Keratinocyte (primary cell): Measurements from ENCODE around the gene IL1RAPL1.

Source experiments
- CTCF ChIP-seq, 3 experiments: IDR thresholded peaks in 1 of 3; conservative IDR thresholded peaks in 1 of 3; optimal IDR thresholded peaks in 1 of 3; 2 replicates in 2 of 3; 3 replicates in 1 of 3; pipeline versions ENCODE3 to v1.5.1; 2011; ENCODE audit warnings: low read length in 3 of 3, mild to moderate bottlenecking in 3 of 3, moderate library complexity in 2 of 3, control low read depth in 1 of 3, inconsistent platforms in 1 of 3; ENCODE audit not compliant: insufficient read depth in 2 of 3; ENCODE audit errors: extremely low read depth in 1 of 3
- EZH2 ChIP-seq: IDR thresholded peaks from one replicate; pipeline ENCODE4 v1.6.1; 2012; ENCODE audit warnings: inconsistent platforms, mild to moderate bottlenecking, low read length, moderate library complexity

DNA sequence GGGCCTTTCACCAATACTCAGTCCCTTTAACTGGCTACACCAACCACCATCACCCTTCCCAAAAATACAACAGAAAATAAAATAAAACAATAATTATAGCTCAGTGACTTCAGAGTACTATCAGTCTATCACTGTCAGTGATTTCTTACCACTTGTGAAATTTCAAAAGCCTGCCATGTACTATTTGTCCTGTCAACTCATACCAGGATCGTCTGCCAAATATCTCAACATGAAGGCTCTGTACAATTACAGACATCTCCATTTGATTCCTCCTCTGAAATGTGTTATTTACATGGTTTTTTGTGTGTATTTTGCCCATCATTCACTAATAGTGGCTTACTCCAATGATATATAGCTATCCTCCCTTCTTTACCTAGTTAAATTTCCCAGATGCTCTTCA is 772.0 kb downstream of the IL1RAPL1 start:
- no peak for TF ChIP-seq CTCF (optimal IDR thresholded peaks at IDR 0.05 in 1 of 3, IDR thresholded peaks at IDR 0.05 in 1 of 3, conservative IDR thresholded peaks at IDR 0.05 in 1 of 3; ENCODE audit: extremely low read depth in 1 of 3, insufficient read depth in 2 of 3, low read length in 3 of 3)
- no peak for TF ChIP-seq EZH2
